Vagina (tissue), 2 donors: Measurements from ENCODE around the gene MPG. TPM values are rescaled to one million over a fixed set of nuclear protein-coding genes. Genes with fewer than 3 reads are reported as not detected.
"Not testable (repeated sequence)": the region's sequence is repeated elsewhere in the genome, so short reads cannot be mapped to it uniquely, and the experiment has no call there.

Experiments
- DNase-seq, 2 donors: peaks; one replicate each; pipeline ENCODE4 v3.0.0-alpha.2; 2017; ENCODE audit errors: extremely low spot score in 2 of 2
- H3K27ac ChIP-seq: fragments of 200-600 bp; sonication (generic); one replicate; pipeline ENCODE4 v1.5.1; 2019
- H3K27me3 ChIP-seq: fragments of 200-600 bp; sonication (generic); one replicate; pipeline ENCODE4 v1.5.1; 2019
- H3K36me3 ChIP-seq, 2 donors: fragments of 200-600 bp; sonication (generic); one replicate each; pipeline ENCODE4 v1.5.1; 2017 to 2019
- H3K4me1 ChIP-seq: fragments of 200-600 bp; sonication (generic); one replicate; pipeline ENCODE4 v1.5.1; 2019
- H3K4me3 ChIP-seq, 2 donors: fragments of 200-600 bp; sonication (generic); 1 replicate in 1 of 2; 2 replicates in 1 of 2; pipeline ENCODE4 v1.5.1; 2016 to 2019
- H3K9me3 ChIP-seq: fragments of 200-600 bp; sonication (generic); one replicate; pipeline ENCODE4 v1.5.1; 2019
- CTCF ChIP-seq, 3 experiments: fragments of 450-650 bp in 2 of 3; fragments of 200-600 bp in 1 of 3; sonication (generic) in 1 of 3; IDR thresholded peaks; one replicate each; pipeline ENCODE4 v1.5.1; 2017 to 2019; ENCODE audit warnings: antibody characterized with exemption in 3 of 3, mild to moderate bottlenecking in 2 of 3, moderate library complexity in 2 of 3
- POLR2A ChIP-seq, 2 donors: fragments of 450-650 bp; IDR thresholded peaks; one replicate each; pipeline ENCODE4 v1.6.1; 2017; ENCODE audit warnings: antibody characterized with exemption in 2 of 2, mild to moderate bottlenecking in 2 of 2, moderate library complexity in 2 of 2
- POLR2AphosphoS5 ChIP-seq, 2 donors: sonication (generic); formaldehyde crosslinking; IDR thresholded peaks; one replicate each; pipeline ENCODE4 v1.9.0; 2017; ENCODE audit warnings: antibody characterized with exemption in 2 of 2, mild to moderate bottlenecking in 2 of 2, low read depth in 1 of 2; ENCODE audit not compliant: insufficient read depth in 1 of 2
- intact Hi-C: fragments of 100-400 bp; cut with DNase I; formaldehyde crosslinking; loops from one replicate; pipeline ENCODE4 v1.15.1; 2023
- total RNA-seq: library from RNA; depleted of rRNA; stranded (reverse); fragments of >200 nt; gene quantifications from one replicate; pipeline ENCODE4 v1.2.3, GENCODE V29; 2016

Gene MPG
- total RNA-seq, 1 donor from 2014 or later = 124 TPM

- H3K27me3 ChIP-seq = no peaks in the 10 kb centered on the region
- H3K36me3 ChIP-seq = peaks cover 0 to 19% of the 10 kb centered on the region in 2 donors
- H3K4me3 ChIP-seq = no peak overlapping the region
- H3K27ac ChIP-seq = no peak overlapping the region
- no peaks in the 10 kb centered on the region for H3K9me3 ChIP-seq
- no peak for TF ChIP-seq CTCF (IDR thresholded peaks at IDR 0.05)
- TF ChIP-seq POLR2AphosphoS5 (IDR thresholded peaks at IDR 0.05; ENCODE audit: insufficient read depth in 1 of 2, low read depth in 1 of 2) = no peak
- DNase-seq = no peak
- intact Hi-C loops = no loop called here
- H3K4me1 ChIP-seq = no peaks in the 10 kb centered on the region
Measured at GRCh38 chr16:43294-43693, 34.7 kb upstream of the MPG start.

DNA sequence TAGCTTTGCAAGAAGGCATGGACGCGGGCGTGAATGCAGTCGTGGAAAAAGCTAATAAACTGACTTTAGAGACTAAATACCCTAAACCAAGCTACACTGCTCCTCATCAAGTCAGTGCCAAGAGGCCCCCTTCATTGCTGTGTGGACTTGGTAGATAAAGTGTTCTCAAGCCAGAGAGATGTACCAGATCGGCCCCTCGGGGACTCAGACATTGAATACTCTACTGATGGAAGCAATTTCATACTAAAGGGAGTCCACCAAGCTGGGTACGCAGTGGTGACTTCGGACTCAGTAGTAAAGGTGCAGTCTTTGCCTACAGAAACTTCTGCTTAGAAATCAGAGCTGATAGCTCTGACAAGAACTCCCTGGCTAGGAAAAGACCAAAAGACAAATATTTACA, 33.4 kb upstream of the MPG start:
- TF ChIP-seq CTCF (IDR thresholded peaks at IDR 0.05) (no peak), POLR2A (IDR thresholded peaks at IDR 0.05) (no peak), POLR2AphosphoS5 (IDR thresholded peaks at IDR 0.05; ENCODE audit: insufficient read depth in 1 of 2, low read depth in 1 of 2) (no peak)
- DNase-seq = no peak
- intact Hi-C loops = no loop called here
- Histone ChIP-seq H3K36me3 (peaks cover 0 to 19% of the 10 kb centered on the region in 2 donors), H3K9me3 (no peaks in the 10 kb centered on the region), H3K4me1 (no peaks in the 10 kb centered on the region), H3K4me3 (no peak overlapping the region), H3K27me3 (no peaks in the 10 kb centered on the region), H3K27ac (no peak overlapping the region)

- DNase-seq = no peak
- H3K4me3 ChIP-seq = no peak overlapping the region
- TF ChIP-seq CTCF (IDR thresholded peaks at IDR 0.05) = no peak
- no peak for TF ChIP-seq POLR2AphosphoS5 (IDR thresholded peaks at IDR 0.05; ENCODE audit: insufficient read depth in 1 of 2, low read depth in 1 of 2)
- no peak for TF ChIP-seq POLR2A (IDR thresholded peaks at IDR 0.05)
- peaks cover 0 to 19% of the 10 kb centered on the region in 2 donors for H3K36me3 ChIP-seq
- H3K4me1 ChIP-seq = no peaks in the 10 kb centered on the region
- no peaks in the 10 kb centered on the region for H3K27me3 ChIP-seq
- intact Hi-C loops = no loop called here
- H3K27ac ChIP-seq = no peak overlapping the region
- no peaks in the 10 kb centered on the region for H3K9me3 ChIP-seq
Measured at GRCh38 chr16:45454-45853, 32.6 kb upstream of the MPG start.

GRCh38 chr16:46510-46909, 31.5 kb upstream of the MPG start:
- peaks cover 0 to 19% of the 10 kb centered on the region in 2 donors for H3K36me3 ChIP-seq
- intact Hi-C loops = not testable (repeated sequence)

GRCh38 chr16:47234-47633, 30.8 kb upstream of the MPG start:
- Histone ChIP-seq H3K27me3 (no peaks in the 10 kb centered on the region), H3K4me1 (peaks cover 10% of the 10 kb centered on the region), H3K9me3 (no peaks in the 10 kb centered on the region), H3K27ac (no peak overlapping the region), H3K36me3 (peaks cover 0 to 19% of the 10 kb centered on the region in 2 donors), H3K4me3 (no peak overlapping the region)
- no peak for TF ChIP-seq CTCF (IDR thresholded peaks at IDR 0.05)
- no peak for TF ChIP-seq POLR2AphosphoS5 (IDR thresholded peaks at IDR 0.05; ENCODE audit: insufficient read depth in 1 of 2, low read depth in 1 of 2)
- no peak for TF ChIP-seq POLR2A (IDR thresholded peaks at IDR 0.05)
- no peak for DNase-seq
- intact Hi-C loops = no loop called here

More at GRCh38 chr16:46510-46909, 31.5 kb upstream of the MPG start:
- not testable (repeated sequence) for H3K9me3 ChIP-seq, H3K4me3 ChIP-seq, H3K4me1 ChIP-seq, H3K27me3 ChIP-seq, DNase-seq, H3K27ac ChIP-seq
